Activated CD4-positive, alpha-beta T cell treated with anti-CD3 and anti-CD28 coated beads, Interleukin-10, Interleukin-2, amounts not matched to agents 100 ng/mL and 50 ng/mL, durations not matched to agents 16 hours and 8 hours (primary cell): ENCODE results near the gene SPAG9.
A peak's percentile ranks its signal among the peaks of the same experiment; 100 is the strongest.
"Not testable (repeated sequence)": the region's sequence is repeated elsewhere in the genome, so short reads cannot be mapped to it uniquely, and the experiment has no call there.

ENCODE experiments used
- DNase-seq: peaks from one replicate; pipeline ENCODE4 v3.0.0-alpha.2; 2020

SPAG9 gene

GRCh38 chr17:51128076-51128475 lies 7.4 kb upstream of the SPAG9 start:
- DNase-seq, result peak; percentile 39

GRCh38 chr17:51124640-51125503 lies 4.2 kb upstream of the SPAG9 start:
- no peak for DNase-seq

GRCh38 chr17:51122473-51123115 lies 1.9 kb upstream of the SPAG9 start:
- DNase-seq, result not testable (repeated sequence)

DNA sequence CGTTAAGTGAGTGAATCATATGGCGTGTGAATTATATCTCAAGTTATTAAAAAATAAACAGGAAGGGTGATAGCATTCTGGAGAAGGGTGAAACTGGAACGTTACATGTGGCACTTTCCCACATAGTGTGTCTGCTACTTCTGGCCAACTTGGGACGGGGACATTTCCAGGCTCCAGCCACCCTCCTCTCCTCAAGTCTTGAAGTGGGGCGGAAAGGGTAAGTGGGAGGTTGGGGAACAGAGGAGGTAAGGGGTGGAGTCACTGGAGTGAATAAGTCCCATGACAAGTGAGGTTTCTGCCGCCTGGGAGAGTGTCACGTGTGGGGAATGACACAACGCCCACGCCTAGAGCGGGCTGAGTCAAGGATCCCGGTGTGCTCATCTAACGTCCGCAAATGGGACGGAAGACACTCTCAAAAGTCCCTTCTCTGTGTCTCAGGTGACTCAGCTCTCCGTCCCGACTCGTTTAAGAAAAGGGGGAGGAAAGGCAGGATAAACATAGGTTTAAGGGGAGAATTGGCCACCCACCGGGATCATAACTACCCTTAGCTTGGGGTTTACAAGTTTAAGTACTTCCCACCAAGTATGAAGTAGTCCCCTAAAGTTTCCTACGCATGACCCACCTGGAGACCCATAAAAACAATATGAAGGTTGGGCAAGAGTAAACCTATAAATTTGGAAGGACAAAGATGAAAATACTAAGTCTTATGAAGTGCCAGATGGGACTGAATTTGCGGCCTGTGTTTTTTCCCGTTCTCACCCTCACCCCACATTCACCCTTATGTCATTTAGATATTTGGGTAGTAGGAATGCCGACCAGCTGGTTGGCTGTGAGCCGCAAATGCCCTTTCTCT lies 1.2 kb upstream of the SPAG9 start:
- peak; percentile 93 for DNase-seq

- peak; percentile 57 for DNase-seq
Observed at GRCh38 chr17:51120357-51120738, 320 bp downstream of the SPAG9 start.

DNA sequence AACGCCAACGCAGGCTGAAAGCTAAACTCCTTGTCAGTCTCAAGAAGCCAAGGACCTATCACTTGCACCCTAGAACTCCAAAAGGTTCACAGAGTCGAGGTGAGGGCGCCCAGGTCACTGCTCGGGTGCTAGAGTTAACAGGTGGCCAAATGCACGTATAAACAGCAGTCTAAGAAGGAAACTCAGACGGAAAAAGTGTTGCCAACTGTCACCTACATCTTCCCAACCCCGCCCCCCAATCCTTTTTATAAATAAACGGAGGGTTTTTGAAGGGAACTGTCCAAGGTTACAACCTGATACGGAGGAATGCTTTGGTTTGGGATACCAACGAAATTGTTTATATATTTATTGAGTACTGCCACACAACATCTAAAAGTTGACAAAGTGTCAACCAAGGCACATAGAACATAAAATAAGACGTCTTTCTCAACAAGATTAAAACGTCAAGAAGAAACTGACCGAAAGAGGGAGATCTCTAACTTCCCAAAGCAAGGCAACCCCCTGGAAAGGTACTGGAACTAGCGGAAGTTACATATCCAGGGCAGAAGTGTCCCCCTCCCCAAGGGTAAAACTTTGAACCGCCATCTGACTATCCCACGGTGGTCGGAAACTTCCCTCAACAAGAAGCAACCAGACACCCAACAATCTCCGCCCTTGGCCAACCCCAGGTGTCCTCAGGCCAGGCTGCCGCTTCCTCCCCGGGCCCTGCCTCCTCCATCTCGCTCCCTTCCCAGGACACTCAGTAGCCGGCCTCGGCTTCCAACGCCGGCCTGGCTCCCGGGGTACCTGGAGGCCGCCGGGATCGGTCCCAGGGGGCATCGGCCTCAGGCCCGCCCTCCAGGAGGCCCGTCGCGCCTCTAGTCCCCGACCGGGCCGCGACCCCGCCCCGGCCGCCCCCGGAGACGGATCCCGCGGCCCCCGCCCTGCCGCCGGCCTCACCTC lies 982 bp downstream of the SPAG9 start:
- DNase-seq, result peak; percentile 50

GRCh38 chr17:51118330-51119195 lies 2.1 kb downstream of the SPAG9 start:
- no peak for DNase-seq

- DNase-seq, result no peak
Observed at GRCh38 chr17:51115179-51115578, 5.5 kb downstream of the SPAG9 start.

GRCh38 chr17:51112303-51113222 lies 8.1 kb downstream of the SPAG9 start:
- not testable (repeated sequence) for DNase-seq

DNA sequence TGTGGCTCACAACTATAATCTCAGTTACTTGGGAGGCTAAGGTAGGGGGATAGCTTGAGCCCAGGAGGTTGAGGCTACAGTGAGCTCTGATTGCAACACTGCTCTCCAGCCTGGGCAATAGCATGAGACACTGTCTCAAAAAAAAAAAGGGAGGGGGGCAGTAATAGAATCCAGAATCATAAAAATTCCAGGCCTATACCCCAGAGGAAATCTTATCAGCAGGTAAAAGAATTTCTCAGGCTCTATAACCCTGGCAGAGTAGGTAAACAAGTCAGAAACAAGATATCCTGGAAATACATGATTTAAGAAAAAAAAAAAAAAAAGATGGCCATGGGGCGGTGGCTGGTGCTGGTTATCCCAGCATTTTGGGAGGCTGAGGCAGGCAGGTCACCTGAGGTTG lies 12.9 kb downstream of the SPAG9 start:
- no peak for DNase-seq

- DNase-seq, result no peak
Observed at GRCh38 chr17:51103451-51103850, 17.2 kb downstream of the SPAG9 start.

- no peak for DNase-seq
Observed at GRCh38 chr17:51103050-51103449, 17.6 kb downstream of the SPAG9 start.

DNA sequence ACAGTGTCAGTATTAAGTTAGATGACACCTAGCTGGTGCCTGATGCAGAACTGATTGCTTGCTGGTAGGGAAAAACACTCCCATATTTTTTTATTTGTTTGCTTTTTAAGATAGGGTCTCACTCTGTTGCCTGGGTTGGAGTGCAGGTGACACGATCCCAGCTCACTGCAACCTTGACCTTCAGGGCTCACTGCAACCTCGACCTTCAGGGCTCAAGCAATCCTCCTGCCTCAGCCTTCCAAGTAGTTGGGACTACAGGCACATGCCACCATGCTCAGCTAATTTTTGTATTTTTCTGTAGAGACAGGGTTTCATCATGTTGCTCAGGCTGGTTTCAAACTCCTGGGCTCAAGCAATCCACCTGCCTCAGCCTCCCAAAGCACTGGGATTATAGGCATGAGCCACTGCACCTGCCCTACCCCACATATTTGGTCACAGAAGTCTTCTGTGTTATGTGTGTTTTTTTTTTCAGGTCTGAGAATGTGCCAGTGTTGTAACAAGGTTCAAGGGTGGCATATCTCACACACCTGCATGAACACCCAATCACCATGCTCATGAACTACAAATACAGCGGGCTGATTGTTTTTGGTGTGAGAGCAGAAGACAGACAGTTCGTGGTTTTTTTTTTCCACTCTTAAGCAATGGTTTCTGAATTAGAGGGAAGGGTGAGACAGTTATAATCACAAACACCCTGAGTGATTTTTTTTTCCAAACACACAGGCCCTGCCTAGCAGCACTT lies 22.8 kb downstream of the SPAG9 start:
- DNase-seq, result no peak

GRCh38 chr17:51091635-51092034 lies 29.0 kb downstream of the SPAG9 start:
- DNase-seq, result no peak

DNA sequence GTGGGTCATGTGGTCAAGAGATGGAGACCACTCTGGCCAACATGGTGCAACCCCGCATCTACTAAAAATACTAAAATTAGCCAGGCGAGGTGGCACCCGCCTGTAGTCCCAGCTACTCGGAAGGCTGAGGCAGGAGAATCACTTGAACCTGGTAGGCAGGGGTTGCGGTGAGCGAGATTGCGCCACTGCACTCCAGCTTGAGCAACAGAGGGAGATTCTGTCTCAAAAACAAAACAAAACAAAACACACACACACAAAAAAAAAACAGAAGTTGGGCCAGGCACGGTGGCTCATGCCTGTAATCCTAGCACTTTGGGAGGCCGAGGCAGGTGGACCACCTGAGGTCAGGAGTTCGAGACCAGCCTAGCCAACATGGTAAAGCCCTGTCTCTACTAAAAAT lies 31.8 kb downstream of the SPAG9 start:
- DNase-seq, result not testable (repeated sequence)

GRCh38 chr17:51088287-51088686 lies 32.4 kb downstream of the SPAG9 start:
- no peak for DNase-seq

DNA sequence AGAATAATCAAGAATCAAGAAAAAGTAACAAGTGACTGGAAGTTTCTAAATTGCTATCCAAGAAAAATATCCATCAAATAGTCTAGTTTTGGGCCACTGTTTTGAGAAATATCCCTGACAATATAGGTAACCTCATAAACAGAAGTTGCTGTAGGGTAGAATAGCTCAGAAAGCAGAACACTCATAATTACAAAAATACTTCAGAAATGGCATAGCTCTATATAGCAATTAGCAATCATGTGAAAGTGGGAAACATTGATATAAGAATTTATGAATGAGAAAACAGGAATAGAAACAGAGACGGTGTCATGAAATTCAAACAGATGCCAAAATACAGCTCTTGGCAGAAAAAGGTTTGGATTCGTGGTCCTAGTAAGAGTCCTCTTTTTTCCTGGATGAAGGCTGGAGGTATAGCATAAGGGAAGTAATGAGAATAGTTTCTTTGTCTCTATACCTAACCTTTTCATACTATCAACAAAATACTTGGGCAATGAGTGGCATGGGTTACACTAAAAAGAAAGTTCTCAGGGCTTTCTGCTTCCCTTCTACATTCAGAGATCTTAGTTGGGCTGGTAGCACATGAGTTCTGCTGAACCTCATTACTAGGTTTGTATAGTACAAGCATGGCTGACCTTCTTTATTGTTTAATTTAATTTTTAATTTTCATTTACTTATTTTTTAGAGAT lies 33.5 kb downstream of the SPAG9 start:
- DNase-seq, result no peak

- no peak for DNase-seq
Observed at GRCh38 chr17:51085150-51085805, 35.4 kb downstream of the SPAG9 start.
